SJSA1 (cell line): ENCODE results near the gene USP49. TPM values are rescaled to one million over a fixed set of nuclear protein-coding genes. Genes with fewer than 3 reads are reported as not detected.

Experiments used
- DNase-seq, 2 experiments: peaks; one replicate each; pipeline ENCODE4 v3.0.0-alpha.2; 2015 to 2020; ENCODE audit warnings: low spot score in 2 of 2, low read depth in 1 of 2
- H3K27ac ChIP-seq: fragments of 250-450 bp; sonication (Bioruptor Pico); 2 replicates; pipeline ENCODE4 v1.5.1; 2020; ENCODE audit warnings: mild to moderate bottlenecking, moderate library complexity
- H3K27me3 ChIP-seq: fragments of 250-450 bp; sonication (Bioruptor Pico); replicated peaks from 2 replicates; pipeline ENCODE4 v1.5.1; 2020; ENCODE audit warnings: mild to moderate bottlenecking, moderate library complexity
- H3K36me3 ChIP-seq: fragments of 250-450 bp; sonication (Bioruptor Pico); 2 replicates; pipeline ENCODE4 v1.5.1; 2020; ENCODE audit warnings: mild to moderate bottlenecking
- H3K4me1 ChIP-seq: fragments of 250-450 bp; sonication (Bioruptor Pico); replicated peaks from 2 replicates; pipeline ENCODE4 v1.6.1; 2021; ENCODE audit warnings: mild to moderate bottlenecking
- H3K4me3 ChIP-seq: fragments of 250-450 bp; sonication (Bioruptor Pico); 2 replicates; pipeline ENCODE4 v1.5.1; 2020; ENCODE audit warnings: mild to moderate bottlenecking
- H3K9me3 ChIP-seq: fragments of 250-450 bp; sonication (Bioruptor Pico); replicated peaks from 2 replicates; pipeline ENCODE4 v1.5.1; 2020; ENCODE audit warnings: mild to moderate bottlenecking
- total RNA-seq: library from RNA; depleted of rRNA; stranded (reverse); fragments of >200 nt; shearing (Covaris generic); gene quantifications from 2 replicates; pipeline ENCODE4 v1.2.3, GENCODE V29; 2014; rRNA removed

The USP49 gene
- total RNA-seq, 1 experiment from 2014 or later, result 2.3 TPM

GRCh38 chr6:41748542-41748941 is 146.6 kb downstream of the USP49 start:
- no peak for DNase-seq
- no peaks in the 10 kb centered on the region for H3K9me3 ChIP-seq

GRCh38 chr6:41748102-41748477 is 147.1 kb downstream of the USP49 start:
- no peak for DNase-seq
- Histone ChIP-seq H3K4me1 (no peaks in the 10 kb centered on the region), H3K4me3 (no peak overlapping the region), H3K27ac (no peak overlapping the region), H3K27me3 (no peaks in the 10 kb centered on the region), H3K36me3 (no peaks in the 10 kb centered on the region), H3K9me3 (no peaks in the 10 kb centered on the region)

More at GRCh38 chr6:41748542-41748941, 146.6 kb downstream of the USP49 start:
- Histone ChIP-seq H3K27me3 (no peaks in the 10 kb centered on the region), H3K4me3 (no peak overlapping the region), H3K4me1 (no peaks in the 10 kb centered on the region), H3K36me3 (no peaks in the 10 kb centered on the region), H3K27ac (no peak overlapping the region)

- H3K4me1 ChIP-seq, result no peaks in the 10 kb centered on the region
- H3K9me3 ChIP-seq, result no peaks in the 10 kb centered on the region
- H3K27ac ChIP-seq, result no peak within 1 kb of the TSS
- DNase-seq, result no peak
- no peak within 1 kb of the TSS for H3K4me3 ChIP-seq
- H3K27me3 ChIP-seq, result no peaks in the 10 kb centered on the region
- no peaks in the 10 kb centered on the region for H3K36me3 ChIP-seq
These were observed 147.7 kb downstream of the USP49 start, which contains the start of gene PGC for GRCh38 chr6:41747256-41748101. TSS of gene PGC (minus strand) at chr6:41747397. CDS start at chr6:41747334, 63 bp downstream.

- Histone ChIP-seq H3K27ac (no peak overlapping the region), H3K36me3 (no peaks in the 10 kb centered on the region), H3K27me3 (no peaks in the 10 kb centered on the region), H3K4me1 (no peaks in the 10 kb centered on the region), H3K4me3 (no peak overlapping the region), H3K9me3 (no peaks in the 10 kb centered on the region)
- no peak for DNase-seq
These were observed 149.1 kb downstream of the USP49 start for GRCh38 chr6:41746107-41746506.

GRCh38 chr6:41744236-41744787 is 150.9 kb downstream of the USP49 start:
- no peaks in the 10 kb centered on the region for H3K27me3 ChIP-seq
- H3K27ac ChIP-seq, result no peak overlapping the region
- no peak for DNase-seq
- H3K9me3 ChIP-seq, result no peaks in the 10 kb centered on the region
- H3K4me3 ChIP-seq, result no peak overlapping the region
- H3K36me3 ChIP-seq, result no peaks in the 10 kb centered on the region
- H3K4me1 ChIP-seq, result no peaks in the 10 kb centered on the region

- no peaks in the 10 kb centered on the region for H3K27me3 ChIP-seq
- no peaks in the 10 kb centered on the region for H3K36me3 ChIP-seq
- no peak overlapping the region for H3K4me3 ChIP-seq
- no peaks in the 10 kb centered on the region for H3K9me3 ChIP-seq
- no peaks in the 10 kb centered on the region for H3K4me1 ChIP-seq
- no peak overlapping the region for H3K27ac ChIP-seq
- no peak for DNase-seq
These were observed 151.6 kb downstream of the USP49 start for GRCh38 chr6:41743406-41744235.

- Histone ChIP-seq H3K27me3 (no peaks in the 10 kb centered on the region), H3K9me3 (no peaks in the 10 kb centered on the region), H3K36me3 (no peaks in the 10 kb centered on the region), H3K4me1 (no peaks in the 10 kb centered on the region), H3K27ac (no peak overlapping the region), H3K4me3 (no peak overlapping the region)
- DNase-seq, result no peak
These were observed 153.3 kb downstream of the USP49 start for GRCh38 chr6:41741625-41742490.

GRCh38 chr6:41740366-41741162 is 154.6 kb downstream of the USP49 start:
- no peak overlapping the region for H3K27ac ChIP-seq
- no peaks in the 10 kb centered on the region for H3K36me3 ChIP-seq
- H3K4me1 ChIP-seq, result 0 out of 2 replicates have a peak, but pooled peaks cover 3% of the 10 kb centered on the region
- no peak for DNase-seq
- no peak overlapping the region for H3K4me3 ChIP-seq
- no peaks in the 10 kb centered on the region for H3K9me3 ChIP-seq
- H3K27me3 ChIP-seq, result no peaks in the 10 kb centered on the region

Other genes starting within 250 kb of the USP49 start
- 3.4 and 6.5 TPM in 2 replicates for gene TFEB, start 159.8 kb downstream of the USP49 start, total RNA-seq
- gene PGC, start 148.0 kb downstream of the USP49 start, total RNA-seq, result not detected in 2 replicates
- gene FRS3, start 115.5 kb downstream of the USP49 start, total RNA-seq, result 1.5 and 2.0 TPM in 2 replicates
- not detected in 2 replicates for gene PRICKLE4, start 114.6 kb downstream of the USP49 start, total RNA-seq
- gene TOMM6, start 107.7 kb downstream of the USP49 start, total RNA-seq, result 147 and 192 TPM in 2 replicates
- 31.9 and 46.8 TPM in 2 replicates for gene MED20, start 25.8 kb upstream of the USP49 start, total RNA-seq
- 21.5 and 24.2 TPM in 2 replicates for gene BYSL, start 26.1 kb upstream of the USP49 start, total RNA-seq
- 75.1 and 102 TPM in 2 replicates for gene CCND3, start 46.4 kb upstream of the USP49 start, total RNA-seq
- gene TAF8, start 155.1 kb upstream of the USP49 start, total RNA-seq, result 5.0 and 12.2 TPM in 2 replicates
- not detected in 2 replicates for gene C6orf132, start 247.2 kb upstream of the USP49 start, total RNA-seq